ENCODE measurements around the gene STON2. TPM values are rescaled to one million over a fixed set of nuclear protein-coding genes. Genes with fewer than 3 reads are reported as not detected.

The STON2 gene
- total and polyA plus RNA-seq, 3 experiments from 2014 or later: 0.22 TPM; not detected in 2

DNA sequence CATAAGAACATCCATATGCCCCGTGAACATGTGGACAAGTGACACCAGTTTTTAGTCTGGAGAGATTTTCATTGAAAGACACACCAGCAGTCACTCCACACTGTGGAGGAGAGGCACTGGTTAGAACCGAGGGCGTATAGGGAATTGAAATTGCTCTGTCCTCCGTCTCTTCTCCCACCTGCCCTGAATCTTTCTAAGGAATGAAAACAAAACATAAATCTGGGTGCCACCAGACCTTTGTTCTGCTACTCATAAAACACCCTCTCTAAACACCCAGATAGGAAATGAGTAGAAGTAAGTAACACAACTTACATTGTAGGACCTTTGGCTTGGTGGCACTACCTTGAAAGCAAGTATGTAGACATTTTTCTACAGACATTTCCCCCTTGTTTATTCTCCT is 37.1 kb upstream of the STON2 start:
- peak overlapping the region; percentile 68 to 89 (median 78) for H3K4me3 Mint-ChIP-seq
- H3K27ac ChIP-seq (ENCODE audit: low read depth, low read length): no peak overlapping the region
- no peaks in the 10 kb centered on the region for H3K9me3 ChIP-seq (ENCODE audit: low read length)
- no peaks in the 10 kb centered on the region for H3K36me3 ChIP-seq (ENCODE audit: insufficient read depth, low read length)
- H3K4me1 Mint-ChIP-seq: peaks cover 12 to 19% (median 16%) of the 10 kb centered on the region in 3 donors
- H3K9me3 Mint-ChIP-seq: no peaks in the 10 kb centered on the region
- DNase-seq: no peak
- H3K27me3 ChIP-seq (ENCODE audit: insufficient read depth, low read length, poor library complexity, severe bottlenecking): peaks cover 47% of the 10 kb centered on the region
- peaks cover 11% of the 10 kb centered on the region for H3K4me1 ChIP-seq (ENCODE audit: insufficient read depth, low read length)
- CTCF ChIA-PET: interaction anchor here (2.1 kb wide), 1 partner anchor 27 kb away, joined by 4 read pairs; no protein-coding TSS in a partner anchor
- H3K4me3 ChIP-seq (ENCODE audit: low read length): peak overlapping the region; percentile 53
- H3K36me3 Mint-ChIP-seq: no peaks in the 10 kb centered on the region
- POLR2A ChIA-PET: no interaction called here
- H3K27me3 Mint-ChIP-seq: peaks cover 58 to 84% of the 10 kb centered on the region in 2 donors
- peak overlapping the region in 1 of 8 donors; percentile 35 for H3K27ac Mint-ChIP-seq

DNA sequence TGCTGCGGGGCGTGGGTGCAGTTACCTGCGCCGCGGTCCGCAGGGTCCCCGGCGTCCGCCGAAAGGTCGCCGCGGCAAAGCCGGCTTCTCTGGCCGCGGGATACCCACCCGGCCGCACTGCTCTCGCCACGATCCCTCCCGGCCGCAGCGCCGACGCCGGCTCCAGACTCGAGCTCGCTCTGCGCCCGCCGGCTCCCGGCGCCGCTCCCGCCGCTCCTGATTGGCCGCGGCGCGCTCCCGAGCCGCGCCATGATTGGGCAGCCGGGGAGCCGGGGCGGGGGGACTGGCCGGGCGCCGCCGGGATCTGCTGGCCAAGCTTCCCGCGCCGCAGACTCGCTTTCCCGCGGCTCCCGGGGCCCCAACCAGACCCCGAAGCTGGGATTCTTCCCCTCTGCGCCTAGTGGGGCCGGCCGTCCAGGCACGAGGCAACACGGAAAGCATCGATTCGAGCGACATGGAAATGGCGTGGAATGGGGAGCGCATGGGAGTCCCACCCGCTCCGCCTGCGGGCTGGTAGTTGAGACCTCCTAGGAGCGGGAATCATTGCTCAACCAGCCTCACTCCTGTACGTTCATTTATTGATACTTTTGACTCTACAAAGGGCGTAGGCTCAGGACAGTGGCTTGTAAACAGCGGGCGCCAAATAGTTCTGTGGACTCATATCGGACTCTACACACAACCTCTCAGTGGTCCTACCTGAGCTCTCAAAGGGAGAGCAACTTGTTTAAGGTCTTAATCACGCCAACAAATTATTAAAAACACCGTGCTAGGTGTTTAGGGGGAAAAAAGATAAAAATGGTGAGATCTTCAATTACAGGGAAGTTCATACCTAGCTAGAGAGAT is 36.4 kb upstream of the STON2 start:
- Histone ChIP-seq H3K4me1 (ENCODE audit: insufficient read depth, low read length) (peaks cover 11% of the 10 kb centered on the region), H3K9me3 (ENCODE audit: low read length) (no peaks in the 10 kb centered on the region), H3K27ac (ENCODE audit: low read depth, low read length) (no peak overlapping the region), H3K4me3 (ENCODE audit: low read length) (peak overlapping the region; percentile 53), H3K27me3 (ENCODE audit: insufficient read depth, low read length, poor library complexity, severe bottlenecking) (peaks cover 47% of the 10 kb centered on the region), H3K36me3 (ENCODE audit: insufficient read depth, low read length) (no peaks in the 10 kb centered on the region)
- CTCF ChIA-PET: interaction anchor here (2.1 kb wide), 1 partner anchor 28 kb away, joined by 4 read pairs; no protein-coding TSS in a partner anchor
- POLR2A ChIA-PET: no interaction called here
- peak overlapping the region; percentile 68 to 89 (median 78) for H3K4me3 Mint-ChIP-seq
- peak in 3 of 5 donors; percentile 13 to 16 (median 14) for DNase-seq
- no peaks in the 10 kb centered on the region for H3K36me3 Mint-ChIP-seq
- H3K4me1 Mint-ChIP-seq: peaks cover 12 to 19% (median 16%) of the 10 kb centered on the region in 3 donors
- peaks cover 64 to 84% of the 10 kb centered on the region in 2 donors for H3K27me3 Mint-ChIP-seq
- peak overlapping the region in 1 of 8 donors; percentile 30 for H3K27ac Mint-ChIP-seq
- H3K9me3 Mint-ChIP-seq: no peaks in the 10 kb centered on the region

DNA sequence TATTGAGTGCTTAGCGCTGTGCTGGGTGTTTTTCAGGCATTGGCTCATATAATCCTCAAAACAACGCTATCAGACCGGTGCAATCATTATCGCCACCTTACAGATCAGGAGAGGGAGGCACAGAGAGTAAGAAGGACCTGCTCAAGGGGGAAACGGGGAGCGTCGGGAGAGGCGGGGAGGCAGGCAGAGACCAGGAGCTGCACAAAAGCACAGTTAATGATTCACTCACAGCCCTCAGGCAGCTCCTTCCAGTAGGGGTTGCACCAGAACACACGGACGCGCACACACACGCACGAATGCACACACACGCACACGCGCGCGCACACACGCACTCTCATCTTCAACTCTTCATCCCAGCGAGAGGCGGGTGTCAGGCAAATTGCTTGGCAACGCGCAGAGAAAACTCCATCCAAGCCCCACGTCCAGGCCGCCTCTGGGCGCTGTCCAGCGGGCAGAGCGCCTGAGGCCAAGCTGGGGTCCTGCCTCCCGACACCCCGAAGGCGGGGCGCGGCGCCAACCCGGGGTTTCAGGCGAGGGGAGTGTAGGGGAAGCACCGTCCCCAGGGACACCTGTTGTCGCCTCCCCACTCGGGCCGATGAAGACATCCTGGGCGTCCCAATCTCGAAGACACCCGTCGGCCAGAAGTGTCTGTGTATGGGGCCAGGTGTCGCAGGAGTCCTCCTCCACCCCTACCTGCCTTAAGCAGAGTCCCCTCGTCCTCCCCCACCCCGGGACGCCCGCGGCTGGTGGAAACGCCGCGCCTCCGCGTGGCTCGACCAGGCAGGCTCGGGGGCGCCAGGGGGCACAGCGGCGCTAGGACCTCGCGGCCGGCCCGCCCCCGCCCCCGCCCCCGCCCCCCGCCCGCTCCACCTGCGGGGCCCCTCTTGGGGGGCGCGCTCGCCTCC is 35.5 kb upstream of the STON2 start:
- Mint-ChIP-seq H3K4me3 (peak overlapping the region; percentile 78 to 88 (median 79)), H3K36me3 (no peaks in the 10 kb centered on the region), H3K4me1 (peaks cover 12 to 19% (median 16%) of the 10 kb centered on the region in 3 donors), H3K27ac (peak overlapping the region in 1 of 8 donors; percentile 17), H3K27me3 (peaks cover 58 to 80% of the 10 kb centered on the region in 2 donors), H3K9me3 (no peaks in the 10 kb centered on the region)
- Histone ChIP-seq H3K36me3 (ENCODE audit: insufficient read depth, low read length) (no peaks in the 10 kb centered on the region), H3K27ac (ENCODE audit: low read depth, low read length) (peak overlapping the region; percentile 27), H3K4me3 (ENCODE audit: low read length) (peak overlapping the region; percentile 56), H3K4me1 (ENCODE audit: insufficient read depth, low read length) (peaks cover 11% of the 10 kb centered on the region), H3K9me3 (ENCODE audit: low read length) (no peaks in the 10 kb centered on the region), H3K27me3 (ENCODE audit: insufficient read depth, low read length, poor library complexity, severe bottlenecking) (peaks cover 47% of the 10 kb centered on the region)
- ChIA-PET CTCF (interaction anchor here (1.1 to 2.1 kb wide), 2 partner anchors 18 to 28 kb away, joined by 3 to 4 read pairs; no protein-coding TSS in a partner anchor), POLR2A (no interaction called here)
- DNase-seq: peak in 2 of 5 donors; percentile 10 to 14

DNA sequence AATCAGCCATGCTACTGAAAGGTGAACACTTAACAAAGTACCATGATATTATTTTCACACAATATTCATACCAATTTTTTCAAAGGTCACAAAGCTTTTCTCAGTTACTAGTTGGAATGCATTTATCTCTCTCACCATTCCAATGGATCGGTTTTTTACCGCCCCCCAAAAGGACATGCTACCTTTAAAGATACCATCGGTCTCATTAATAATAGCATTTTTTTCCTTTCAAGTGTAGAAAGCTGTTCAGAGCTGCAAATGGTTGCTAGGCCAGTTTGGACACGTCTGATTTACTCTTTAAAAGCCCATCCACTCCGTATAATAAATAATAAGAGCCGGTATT is 34.9 kb upstream of the STON2 start:
- H3K27ac Mint-ChIP-seq: no peak overlapping the region
- Histone ChIP-seq H3K4me1 (ENCODE audit: insufficient read depth, low read length) (peaks cover 11% of the 10 kb centered on the region), H3K36me3 (ENCODE audit: insufficient read depth, low read length) (no peaks in the 10 kb centered on the region), H3K27me3 (ENCODE audit: insufficient read depth, low read length, poor library complexity, severe bottlenecking) (peaks cover 47% of the 10 kb centered on the region), H3K27ac (ENCODE audit: low read depth, low read length) (peak overlapping the region; percentile 27), H3K4me3 (ENCODE audit: low read length) (peak overlapping the region; percentile 56), H3K9me3 (ENCODE audit: low read length) (no peaks in the 10 kb centered on the region)
- peaks cover 55 to 76% of the 10 kb centered on the region in 2 donors for H3K27me3 Mint-ChIP-seq
- no peaks in the 10 kb centered on the region for H3K36me3 Mint-ChIP-seq
- peaks cover 12 to 19% (median 16%) of the 10 kb centered on the region in 3 donors for H3K4me1 Mint-ChIP-seq
- CTCF ChIA-PET: interaction anchor here (1.1 kb wide), 1 partner anchor 19 kb away, joined by 3 read pairs; no protein-coding TSS in a partner anchor
- H3K4me3 Mint-ChIP-seq: peak overlapping the region; percentile 78 to 88 (median 79)
- POLR2A ChIA-PET: no interaction called here
- H3K9me3 Mint-ChIP-seq: no peaks in the 10 kb centered on the region
- DNase-seq: no peak

DNA sequence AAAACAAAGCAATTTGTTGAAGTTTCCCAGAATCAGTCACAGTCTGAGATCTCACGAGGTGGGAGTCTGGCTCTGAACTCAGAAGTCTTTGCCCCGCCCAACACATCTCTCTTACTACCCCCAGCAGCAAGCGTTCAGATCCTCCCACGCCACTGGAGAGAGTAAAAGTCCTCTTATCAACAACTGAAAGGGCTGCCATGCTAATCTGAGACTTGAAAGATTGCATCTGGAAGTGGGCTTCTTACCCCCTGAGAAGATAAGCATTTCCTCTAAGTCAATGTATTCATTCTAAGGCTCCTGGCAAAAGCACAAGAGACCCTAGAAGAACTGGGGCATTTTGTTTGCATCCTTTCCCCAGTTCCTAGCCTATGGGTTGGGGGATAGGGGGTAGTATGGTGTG is 34.1 kb upstream of the STON2 start:
- peaks cover 47% of the 10 kb centered on the region for H3K27me3 ChIP-seq (ENCODE audit: insufficient read depth, low read length, poor library complexity, severe bottlenecking)

DNA sequence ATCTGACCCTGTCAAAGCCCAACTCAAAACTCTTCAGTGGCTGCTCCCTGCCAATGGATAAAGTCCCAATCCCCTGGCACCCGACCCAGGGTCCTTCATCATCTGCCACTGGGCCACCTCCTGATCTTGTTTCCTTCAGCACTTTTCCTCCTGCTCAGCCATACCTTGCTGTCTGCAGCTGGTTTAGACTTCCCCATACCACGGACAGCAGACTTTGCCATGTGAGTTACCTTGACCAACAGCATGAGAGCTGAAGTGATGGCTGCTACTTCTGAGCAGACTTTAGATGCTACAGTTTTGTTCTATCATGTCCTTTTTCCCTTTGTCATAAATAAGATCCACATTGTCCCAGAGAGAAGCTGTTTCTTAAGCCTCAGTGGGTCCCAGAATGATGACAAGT is 33.3 kb upstream of the STON2 start:
- POLR2A ChIA-PET: no interaction called here
- H3K9me3 Mint-ChIP-seq: no peaks in the 10 kb centered on the region
- peak overlapping the region in 1 of 8 donors; percentile 70 for H3K27ac Mint-ChIP-seq
- no peak for DNase-seq
- H3K27me3 Mint-ChIP-seq: peaks cover 51 to 70% of the 10 kb centered on the region in 2 donors
- H3K36me3 Mint-ChIP-seq: no peaks in the 10 kb centered on the region
- Histone ChIP-seq H3K27ac (ENCODE audit: low read depth, low read length) (no peak overlapping the region), H3K36me3 (ENCODE audit: insufficient read depth, low read length) (no peaks in the 10 kb centered on the region), H3K27me3 (ENCODE audit: insufficient read depth, low read length, poor library complexity, severe bottlenecking) (peaks cover 43% of the 10 kb centered on the region), H3K4me3 (ENCODE audit: low read length) (no peak overlapping the region), H3K9me3 (ENCODE audit: low read length) (no peaks in the 10 kb centered on the region), H3K4me1 (ENCODE audit: insufficient read depth, low read length) (peaks cover 11% of the 10 kb centered on the region)
- CTCF ChIA-PET: no interaction called here
- peaks cover 12 to 19% (median 16%) of the 10 kb centered on the region in 3 donors for H3K4me1 Mint-ChIP-seq
- H3K4me3 Mint-ChIP-seq: peak overlapping the region in 1 of 7 donors; percentile 41

More for the DNA sequence above, 34.1 kb upstream of the STON2 start:
- Histone ChIP-seq H3K27ac (ENCODE audit: low read depth, low read length) (no peak overlapping the region), H3K4me1 (ENCODE audit: insufficient read depth, low read length) (peaks cover 11% of the 10 kb centered on the region), H3K4me3 (ENCODE audit: low read length) (no peak overlapping the region), H3K9me3 (ENCODE audit: low read length) (no peaks in the 10 kb centered on the region), H3K36me3 (ENCODE audit: insufficient read depth, low read length) (no peaks in the 10 kb centered on the region)
- Mint-ChIP-seq H3K9me3 (no peaks in the 10 kb centered on the region), H3K36me3 (no peaks in the 10 kb centered on the region), H3K4me3 (peak overlapping the region in 4 of 7 donors; percentile 40 to 81 (median 62)), H3K27me3 (peaks cover 55 to 74% of the 10 kb centered on the region in 2 donors), H3K4me1 (peaks cover 12 to 19% (median 16%) of the 10 kb centered on the region in 3 donors), H3K27ac (no peak overlapping the region)
- no peak for DNase-seq
- CTCF ChIA-PET: no interaction called here
- POLR2A ChIA-PET: no interaction called here

DNA sequence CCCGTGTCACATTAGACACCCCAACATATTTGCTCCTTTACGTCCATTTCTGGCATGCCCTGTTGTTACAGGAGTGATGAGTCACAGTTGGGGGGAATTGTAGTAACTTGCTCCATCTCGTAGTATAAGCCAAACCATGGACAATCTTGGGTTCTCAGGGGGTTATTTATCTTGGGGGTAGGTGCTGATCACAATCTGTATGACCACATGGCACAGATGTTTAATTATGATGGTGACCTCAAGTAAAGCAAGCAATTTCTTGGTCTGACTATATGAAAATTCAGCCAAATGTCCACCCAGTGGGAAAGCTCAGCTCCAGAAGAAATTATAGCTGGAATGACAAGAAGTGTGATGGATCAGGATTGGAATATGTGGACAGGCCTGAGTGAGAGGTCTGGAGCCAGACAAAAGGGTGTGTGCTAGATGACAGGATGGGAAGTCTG is 32.1 kb upstream of the STON2 start:
- POLR2A ChIA-PET: no interaction called here
- no peaks in the 10 kb centered on the region for H3K9me3 ChIP-seq (ENCODE audit: low read length)
- CTCF ChIA-PET: interaction anchor here (1.1 kb wide), 1 partner anchor 11 kb away, joined by 3 read pairs; no protein-coding TSS in a partner anchor

More for the DNA sequence above, 32.1 kb upstream of the STON2 start:
- Mint-ChIP-seq H3K27ac (no peak overlapping the region), H3K4me3 (no peak overlapping the region), H3K36me3 (no peaks in the 10 kb centered on the region), H3K4me1 (peaks cover 9 to 15% (median 14%) of the 10 kb centered on the region in 3 donors), H3K27me3 (peaks cover 47 to 71% of the 10 kb centered on the region in 2 donors), H3K9me3 (no peaks in the 10 kb centered on the region)
- peaks cover 40% of the 10 kb centered on the region for H3K27me3 ChIP-seq (ENCODE audit: insufficient read depth, low read length, poor library complexity, severe bottlenecking)
- H3K36me3 ChIP-seq (ENCODE audit: insufficient read depth, low read length): no peaks in the 10 kb centered on the region
- no peak overlapping the region for H3K4me3 ChIP-seq (ENCODE audit: low read length)
- DNase-seq: no peak
- H3K27ac ChIP-seq (ENCODE audit: low read depth, low read length): no peak overlapping the region
- H3K4me1 ChIP-seq (ENCODE audit: insufficient read depth, low read length): peaks cover 11% of the 10 kb centered on the region

Measured in CD8-positive, alpha-beta memory T cell (primary cell).